SH-SY5Y (cell line): Measurements from ENCODE around the gene SESN2.

Source experiments
- GATA2 ChIP-seq: IDR thresholded peaks from 2 replicates; pipeline ENCODE4 v1.6.1; 2011; ENCODE audit warnings: mild to moderate bottlenecking, low read depth, low read length
- GATA3 ChIP-seq: IDR thresholded peaks from 2 replicates; pipeline ENCODE4 v1.6.1; 2011; ENCODE audit warnings: low read depth, mild to moderate bottlenecking, low read length, moderate library complexity

The SESN2 gene, protein sequence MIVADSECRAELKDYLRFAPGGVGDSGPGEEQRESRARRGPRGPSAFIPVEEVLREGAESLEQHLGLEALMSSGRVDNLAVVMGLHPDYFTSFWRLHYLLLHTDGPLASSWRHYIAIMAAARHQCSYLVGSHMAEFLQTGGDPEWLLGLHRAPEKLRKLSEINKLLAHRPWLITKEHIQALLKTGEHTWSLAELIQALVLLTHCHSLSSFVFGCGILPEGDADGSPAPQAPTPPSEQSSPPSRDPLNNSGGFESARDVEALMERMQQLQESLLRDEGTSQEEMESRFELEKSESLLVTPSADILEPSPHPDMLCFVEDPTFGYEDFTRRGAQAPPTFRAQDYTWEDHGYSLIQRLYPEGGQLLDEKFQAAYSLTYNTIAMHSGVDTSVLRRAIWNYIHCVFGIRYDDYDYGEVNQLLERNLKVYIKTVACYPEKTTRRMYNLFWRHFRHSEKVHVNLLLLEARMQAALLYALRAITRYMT

DNA sequence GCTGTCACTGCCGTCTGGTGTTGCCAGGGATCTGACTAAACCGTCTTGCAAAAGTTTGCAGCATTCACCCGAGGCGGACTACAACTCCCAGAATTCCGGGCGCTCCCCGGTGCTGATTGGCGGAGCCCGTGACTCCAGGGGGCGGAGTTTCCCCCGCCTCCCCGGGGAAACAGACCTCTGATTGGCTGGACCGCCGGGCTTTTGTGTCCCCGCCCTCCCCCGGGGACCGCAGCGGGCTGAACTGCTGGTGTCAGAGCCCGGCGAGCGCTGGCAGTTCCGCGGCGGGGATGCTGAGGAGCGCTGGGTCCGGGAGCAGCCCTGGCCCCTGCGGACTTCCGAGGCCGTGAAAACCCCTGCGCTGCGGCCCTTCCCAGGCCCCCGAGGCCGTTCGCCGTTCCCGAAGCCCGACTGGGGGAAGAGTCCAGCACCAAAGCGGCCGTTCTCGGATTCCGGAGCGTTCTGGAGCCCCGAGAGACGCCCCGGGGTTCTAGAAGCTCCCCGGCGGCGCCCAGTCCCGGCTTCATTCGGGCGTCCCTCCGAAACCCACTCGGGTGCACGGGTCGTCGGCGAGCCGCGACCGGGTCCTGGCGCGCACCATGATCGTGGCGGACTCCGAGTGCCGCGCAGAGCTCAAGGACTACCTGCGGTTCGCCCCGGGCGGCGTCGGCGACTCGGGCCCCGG lies at the start of gene SESN2:
TSS of gene SESN2 (plus strand) at position 267 of the 682 bp plus-strand sequence. CDS start at position 597, 330 bp downstream.
- TF ChIP-seq GATA3 (no peak), GATA2 (no peak; the same call in 1 of the 2 replicates)

DNA sequence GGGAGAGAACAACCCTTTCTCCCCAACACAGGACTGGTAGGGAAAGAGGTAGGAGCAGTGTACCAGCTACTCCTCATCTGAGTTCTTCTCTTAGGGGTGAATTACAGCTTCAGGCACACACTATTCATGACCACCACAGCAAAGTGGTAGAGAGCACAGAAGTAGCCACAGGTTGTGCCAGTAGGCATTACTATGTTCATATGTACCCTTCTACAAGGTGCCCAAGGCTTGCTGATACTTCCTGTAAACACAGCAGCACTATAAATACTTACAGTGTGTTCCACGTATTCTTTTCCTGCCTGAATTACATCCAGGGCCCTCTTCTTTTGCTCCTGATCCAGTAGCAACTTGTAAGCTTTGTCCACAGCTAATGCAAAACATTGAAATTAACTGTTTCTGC lies 49.6 kb upstream of the SESN2 start:
- TF ChIP-seq GATA2 (no peak), GATA3 (no peak)

DNA sequence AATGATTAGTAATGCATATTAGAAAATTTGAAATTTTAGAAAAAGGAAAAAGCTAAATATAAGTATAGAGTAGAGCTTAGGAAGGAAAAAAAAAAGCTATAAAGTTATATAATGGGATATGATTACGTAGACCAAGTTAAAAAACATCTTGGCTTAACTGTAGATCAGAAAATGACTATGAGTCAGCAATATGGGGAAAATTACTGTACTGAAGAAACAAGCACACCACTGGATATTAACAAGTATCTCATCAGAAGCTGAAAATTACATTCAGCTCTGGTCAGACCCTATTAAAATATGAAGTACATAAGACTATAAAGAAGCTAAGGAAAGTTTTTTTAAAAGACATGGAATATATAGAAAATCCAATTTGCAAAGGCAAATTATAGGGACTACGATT lies 46.0 kb upstream of the SESN2 start:
- TF ChIP-seq GATA3, result no peak
- no peak for TF ChIP-seq GATA2

DNA sequence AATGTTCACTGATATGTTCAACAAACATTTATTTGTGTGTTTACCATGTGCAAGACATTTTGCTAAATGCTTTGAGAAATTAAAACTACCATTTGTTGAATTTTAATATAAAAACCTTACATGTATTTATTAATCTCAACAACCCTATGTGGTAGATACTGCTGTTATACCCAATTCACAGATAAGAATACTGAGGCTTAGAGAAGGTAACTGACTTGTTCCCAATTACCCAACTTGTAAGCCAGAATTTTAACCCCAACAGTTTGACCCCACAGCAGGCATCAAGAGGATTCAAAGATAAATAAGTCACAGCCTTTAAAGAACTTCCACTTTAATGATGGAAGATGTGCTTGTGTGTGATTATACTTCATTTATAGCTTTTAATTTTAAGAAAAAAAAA lies 30.2 kb upstream of the SESN2 start:
- TF ChIP-seq GATA2, result no peak

DNA sequence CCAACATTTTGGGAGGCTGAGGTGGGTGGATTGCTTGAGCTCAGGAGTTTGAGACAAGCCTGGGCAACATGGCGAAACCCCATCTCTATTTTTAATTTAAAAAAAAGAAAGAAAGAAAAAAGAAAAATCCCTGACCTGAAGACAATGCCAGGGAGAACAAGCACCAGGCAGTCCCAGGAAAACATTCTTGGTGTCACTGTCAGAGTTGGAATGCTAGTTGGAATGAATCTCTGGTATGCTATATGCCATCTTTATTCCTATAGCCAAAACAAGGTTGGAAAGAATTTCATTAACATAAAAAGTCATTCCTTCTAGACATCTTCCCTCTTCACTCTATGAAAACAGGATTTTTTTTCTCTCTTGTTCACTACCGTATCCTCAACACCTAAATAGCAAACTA lies 29.3 kb upstream of the SESN2 start:
- TF ChIP-seq GATA3 (no peak), GATA2 (no peak)

DNA sequence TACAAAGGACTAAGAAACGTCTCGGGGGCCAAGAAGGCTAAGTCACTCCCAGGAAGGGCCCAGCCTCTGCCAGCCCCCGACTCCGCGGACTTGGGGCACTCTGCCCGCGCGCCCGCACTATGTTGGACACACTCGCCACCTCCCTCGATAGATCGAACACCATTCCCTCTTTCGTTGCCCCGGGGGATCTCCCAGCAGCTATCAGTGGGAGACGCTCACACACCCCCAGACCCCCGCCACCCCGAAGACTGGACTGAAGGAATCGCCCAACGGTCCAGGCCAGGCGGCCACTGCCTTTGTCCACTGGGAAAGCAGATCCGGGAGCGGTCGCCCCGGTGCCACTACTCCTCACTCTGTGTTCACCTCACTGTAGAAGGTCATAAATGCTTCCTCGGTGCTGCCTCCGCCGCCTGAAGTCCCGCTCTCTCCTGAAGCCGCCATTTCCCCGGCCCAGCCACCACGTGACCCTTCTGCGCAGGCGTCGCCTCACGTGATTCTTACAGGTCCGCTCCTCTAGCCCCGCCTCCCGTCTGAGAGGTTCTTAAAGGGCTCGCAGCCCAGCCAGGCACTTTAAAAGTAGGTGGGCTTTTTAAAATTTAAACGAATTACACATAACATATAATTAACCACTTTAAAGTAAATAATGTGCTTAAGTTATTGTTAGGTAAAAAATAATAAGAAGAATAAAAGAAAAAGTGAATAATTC lies 26.6 kb upstream of the SESN2 start, which contains the start of gene DNAJC8:
TSS of gene DNAJC8 (minus strand) at position 472 of the 706 bp plus-strand sequence. CDS start at position 441, 31 bp downstream.
- no peak for TF ChIP-seq GATA2
- no peak for TF ChIP-seq GATA3

DNA sequence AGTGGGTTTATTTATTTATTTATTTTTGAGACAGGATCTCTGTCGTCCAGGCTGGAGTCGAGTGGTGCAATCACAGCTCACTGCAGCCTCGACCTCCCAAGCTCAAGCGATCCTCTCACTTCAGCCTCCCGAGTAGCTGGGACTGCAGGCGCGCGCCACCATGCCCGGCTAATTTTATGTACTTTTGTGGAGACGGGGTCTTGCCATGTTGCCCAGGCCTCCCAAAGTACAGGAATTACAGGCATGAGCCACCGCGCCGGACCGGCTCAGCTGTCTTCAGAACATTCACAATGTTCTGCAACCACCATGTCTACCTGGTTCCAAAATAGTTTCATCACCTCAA lies 26.1 kb upstream of the SESN2 start:
- TF ChIP-seq GATA3, result no peak

DNA sequence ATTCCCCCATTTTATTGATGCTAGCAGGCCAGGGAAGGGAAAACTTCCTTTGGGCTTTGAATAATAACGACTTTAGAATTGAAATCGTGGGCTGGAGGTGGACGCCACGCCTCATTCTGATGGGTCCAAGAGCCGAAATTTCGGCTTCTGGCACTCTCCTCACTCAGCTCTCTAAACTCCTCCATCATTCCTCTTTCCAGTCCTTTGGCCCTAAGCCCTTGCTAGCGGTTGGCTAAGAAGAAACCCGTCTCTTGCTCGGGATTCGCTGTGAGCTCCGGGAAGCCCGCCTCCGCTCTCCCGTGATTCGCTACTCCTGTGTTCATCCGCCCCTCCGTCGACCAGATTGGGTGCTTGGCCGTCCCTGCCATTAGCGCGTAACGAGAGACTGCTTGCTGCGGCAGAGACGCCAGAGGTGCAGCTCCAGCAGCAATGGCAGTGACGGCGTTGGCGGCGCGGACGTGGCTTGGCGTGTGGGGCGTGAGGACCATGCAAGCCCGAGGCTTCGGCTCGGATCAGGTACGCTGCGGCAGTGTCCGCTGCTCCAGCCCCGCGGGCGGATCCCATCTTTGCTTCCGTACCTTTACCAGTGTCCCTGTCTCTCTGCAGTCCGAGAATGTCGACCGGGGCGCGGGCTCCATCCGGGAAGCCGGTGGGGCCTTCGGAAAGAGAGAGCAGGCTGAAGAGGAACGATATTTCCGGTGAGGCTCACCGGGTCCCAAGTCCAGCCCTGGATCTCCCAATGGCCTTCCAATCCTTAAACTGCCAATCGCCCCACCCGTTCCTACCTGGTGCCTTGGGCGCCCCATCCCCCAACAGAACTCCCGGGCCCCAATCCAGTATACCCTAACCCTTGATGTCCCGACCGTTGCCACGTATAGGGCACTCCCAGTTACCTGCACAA lies 23.3 kb upstream of the SESN2 start, which contains the start of gene ATP5IF1:
TSS of gene ATP5IF1 (plus strand) at position 370 of the 901 bp plus-strand sequence. CDS start at position 430, 60 bp downstream.
- TF ChIP-seq GATA2 (no peak), GATA3 (no peak)

DNA sequence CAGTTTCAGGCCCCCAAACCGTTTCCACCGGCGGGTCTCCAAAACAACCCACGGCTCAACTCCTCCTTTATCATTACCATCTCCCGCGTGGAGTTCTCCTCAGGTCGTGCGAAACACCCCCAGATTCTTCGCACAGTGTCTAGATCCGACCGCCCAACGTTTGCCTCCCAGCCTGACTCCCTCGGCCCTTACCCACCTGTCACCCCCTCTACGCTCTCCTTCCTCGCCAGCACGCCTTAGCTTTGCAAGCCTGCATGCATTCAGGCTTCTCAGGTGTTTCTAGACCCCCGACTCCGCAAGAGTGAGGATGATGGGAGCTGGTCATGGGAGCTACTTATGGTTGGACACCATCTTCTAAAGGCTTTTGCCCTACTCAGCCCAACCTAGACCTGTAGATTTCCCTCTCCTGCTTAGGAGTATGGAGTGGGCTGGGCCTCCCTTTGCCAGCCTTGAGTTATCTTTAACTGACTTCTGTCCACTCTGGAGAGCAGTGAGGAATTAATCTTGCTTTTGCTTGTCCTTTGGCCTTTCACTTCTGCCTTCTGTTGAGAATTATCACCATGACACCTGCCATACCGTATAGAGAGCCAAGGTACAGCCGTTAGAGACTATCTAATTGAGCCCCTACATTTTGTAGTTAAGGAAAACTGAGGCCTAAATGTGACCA lies 22.5 kb upstream of the SESN2 start:
- TF ChIP-seq GATA3 (0 out of 2 replicates have a peak, but pooled peaks have one; percentile 19), GATA2 (peak; percentile 77)

DNA sequence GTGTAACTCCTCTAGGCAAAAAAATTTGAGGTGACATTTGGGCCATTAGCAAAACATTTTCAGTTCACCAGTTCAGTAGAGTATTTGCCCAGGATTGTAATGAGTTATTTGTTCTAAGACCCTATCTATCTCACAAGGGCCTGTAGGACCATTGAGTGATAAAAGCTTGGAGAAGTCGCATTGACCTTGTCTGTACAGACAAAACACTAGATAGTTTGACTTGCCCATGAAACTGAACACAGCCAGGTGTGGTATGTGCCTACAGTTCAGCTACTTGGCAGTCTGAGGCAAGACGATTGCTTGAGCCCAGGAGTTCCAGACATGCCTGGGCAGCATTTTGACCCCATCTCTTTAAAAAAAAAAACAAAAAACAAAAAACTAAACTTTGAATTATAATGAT lies 20.3 kb upstream of the SESN2 start:
- TF ChIP-seq GATA3 (no peak), GATA2 (no peak)

DNA sequence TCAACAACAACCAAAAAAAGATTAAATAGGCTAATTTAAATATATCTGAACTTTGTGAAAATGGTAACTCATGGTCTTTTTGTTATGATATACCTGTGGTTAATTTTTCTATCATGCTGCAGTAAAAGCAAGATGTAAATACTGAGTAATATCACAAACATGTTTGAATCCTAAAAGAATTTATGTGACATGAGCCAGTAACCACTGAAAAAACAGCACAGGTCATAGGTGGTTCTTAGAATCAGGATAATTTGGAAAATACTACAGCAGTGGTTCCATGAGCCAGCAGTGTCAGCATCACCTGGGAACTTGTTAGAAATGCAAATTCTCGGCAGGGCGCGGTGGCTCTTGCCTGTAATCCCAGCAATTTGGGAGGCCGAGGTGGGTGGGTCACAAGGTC lies 19.3 kb upstream of the SESN2 start:
- no peak for TF ChIP-seq GATA3
- no peak for TF ChIP-seq GATA2

DNA sequence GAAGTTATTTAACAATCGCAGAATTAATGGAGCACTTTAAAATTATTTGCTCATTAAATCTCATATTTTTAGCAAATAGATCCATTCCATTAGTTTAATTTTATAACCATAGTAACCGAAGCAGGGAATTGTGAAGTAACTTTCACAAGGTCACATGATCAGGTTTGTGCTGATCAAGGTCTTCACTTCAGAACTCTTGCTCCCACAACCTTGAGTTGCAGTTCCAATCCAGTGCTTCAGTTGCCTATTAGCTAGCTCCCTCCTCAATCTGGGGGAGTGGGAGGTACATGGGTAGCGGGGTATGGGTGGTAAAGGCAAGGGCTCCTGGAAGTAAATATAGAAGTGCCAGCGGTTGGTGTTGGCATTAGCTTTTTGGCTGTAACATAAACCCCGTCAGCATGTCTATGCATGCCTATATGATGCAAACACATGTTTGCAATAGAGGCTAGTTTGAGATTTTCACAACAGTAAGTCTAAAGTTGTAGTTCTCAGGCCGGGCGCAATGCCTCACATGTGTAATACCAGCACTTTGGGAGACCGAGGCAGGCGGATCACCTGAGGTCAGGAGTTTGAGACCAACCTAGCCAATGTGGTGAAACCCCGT lies 17.6 kb upstream of the SESN2 start:
- TF ChIP-seq GATA3 (no peak), GATA2 (no peak)

DNA sequence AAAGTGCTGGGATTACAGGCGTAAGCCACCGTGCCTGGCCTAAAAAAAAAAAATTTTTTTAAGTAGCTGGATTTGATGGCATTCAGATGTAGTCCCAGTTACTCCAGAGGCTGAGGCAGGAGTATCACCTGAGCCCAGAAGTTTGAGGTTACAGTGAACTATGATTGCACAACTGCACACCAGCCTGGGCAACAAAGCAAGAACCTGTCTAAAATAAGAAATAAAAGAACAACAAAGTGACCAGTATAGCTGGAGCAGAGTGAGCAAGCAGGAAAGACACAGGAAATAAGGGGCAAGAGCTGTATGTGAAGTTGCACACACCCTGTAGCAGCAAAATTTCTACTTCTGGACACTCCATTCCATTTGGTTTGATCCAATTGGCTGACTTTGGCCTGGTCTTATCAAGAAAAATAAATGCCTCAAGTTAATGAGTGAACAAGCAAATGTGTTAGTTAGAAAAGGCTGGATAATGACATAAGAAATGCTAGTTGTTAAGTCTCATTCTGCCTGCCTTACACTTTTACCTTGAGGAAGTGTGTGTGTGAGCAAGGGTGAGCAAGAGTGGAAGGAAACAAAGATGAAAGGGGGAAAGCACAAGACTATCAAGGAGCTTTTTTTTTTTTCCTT lies 15.5 kb upstream of the SESN2 start:
- no peak for TF ChIP-seq GATA3
- TF ChIP-seq GATA2, result no peak
